ENCODE results near the gene LTB.

The LTB gene

GRCh38 chr6:31546339-31546957 is 35.8 kb downstream of the LTB start, which contains the start of gene ATP6V1G2:
ATP6V1G2 (minus strand) TSS chr6:31546608; CDS start chr6:31546559, 49 bp downstream.
- DNase-seq: peak; percentile 95

GRCh38 chr6:31545291-31545690 is 36.9 kb downstream of the LTB start:
- DNase-seq: no peak

- no peak for DNase-seq
Measured at GRCh38 chr6:31544676-31545075, 37.5 kb downstream of the LTB start.

DNA sequence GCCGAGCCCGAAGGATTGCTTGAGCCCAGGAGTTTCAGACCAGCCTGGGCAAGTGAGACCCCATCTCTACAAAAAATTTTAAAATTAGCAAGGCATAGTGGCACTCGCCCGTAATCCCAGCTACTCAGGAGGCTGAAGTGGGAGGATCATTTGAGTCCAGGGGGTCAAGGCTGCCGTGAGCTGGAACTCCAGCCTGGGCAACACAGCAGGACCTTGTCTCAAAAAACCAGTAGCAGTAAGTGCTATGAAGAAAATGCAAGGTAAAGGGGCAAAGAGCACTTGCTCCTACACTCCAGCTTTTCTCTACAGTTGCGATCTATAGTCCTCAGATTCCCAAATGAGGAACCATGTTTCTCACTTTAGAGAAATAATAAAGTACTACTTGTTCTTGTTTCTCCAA is 38.6 kb downstream of the LTB start:
- DNase-seq: no peak

- DNase-seq: peak; percentile 97
Measured at GRCh38 chr6:31541658-31542521, 40.3 kb downstream of the LTB start, which contains the start of gene DDX39B. DDX39B (minus strand) TSS chr6:31542003; CDS start chr6:31540532, 1,471 bp downstream.

DNA sequence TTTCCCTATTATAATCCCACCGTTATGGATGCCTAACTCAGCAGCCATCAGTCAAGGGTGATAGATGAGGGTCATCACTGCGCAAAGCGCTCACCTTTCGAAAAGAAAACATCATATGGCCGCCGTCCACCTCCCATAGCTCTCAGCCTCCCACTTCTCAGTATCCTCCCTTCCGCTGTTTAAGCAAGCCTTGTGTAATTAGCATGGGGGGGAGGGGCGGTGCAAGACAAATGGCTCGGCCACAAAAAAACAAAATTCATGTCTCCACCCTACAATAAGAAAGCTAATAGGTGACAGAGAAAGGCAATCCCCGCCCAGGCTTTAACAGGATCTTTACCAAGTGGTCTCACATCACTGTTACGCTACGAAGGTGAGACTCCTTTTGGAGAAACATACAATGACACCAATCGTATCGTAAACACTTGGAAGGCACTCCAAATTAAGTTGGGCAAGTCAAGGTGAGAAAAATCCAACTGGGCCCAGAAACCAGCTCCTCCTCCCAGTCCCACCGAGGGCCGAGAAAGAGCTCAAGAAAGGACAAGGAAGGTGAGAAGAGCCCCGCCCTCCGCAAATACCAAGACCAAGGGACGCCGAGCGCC is 41.1 kb downstream of the LTB start:
- DNase-seq: no peak

- no peak for DNase-seq
Measured at GRCh38 chr6:31540640-31541039, 41.6 kb downstream of the LTB start.

GRCh38 chr6:31538805-31539400 is 43.3 kb downstream of the LTB start:
- no peak for DNase-seq

- no peak for DNase-seq
Measured at GRCh38 chr6:31535538-31536324, 46.5 kb downstream of the LTB start.

DNA sequence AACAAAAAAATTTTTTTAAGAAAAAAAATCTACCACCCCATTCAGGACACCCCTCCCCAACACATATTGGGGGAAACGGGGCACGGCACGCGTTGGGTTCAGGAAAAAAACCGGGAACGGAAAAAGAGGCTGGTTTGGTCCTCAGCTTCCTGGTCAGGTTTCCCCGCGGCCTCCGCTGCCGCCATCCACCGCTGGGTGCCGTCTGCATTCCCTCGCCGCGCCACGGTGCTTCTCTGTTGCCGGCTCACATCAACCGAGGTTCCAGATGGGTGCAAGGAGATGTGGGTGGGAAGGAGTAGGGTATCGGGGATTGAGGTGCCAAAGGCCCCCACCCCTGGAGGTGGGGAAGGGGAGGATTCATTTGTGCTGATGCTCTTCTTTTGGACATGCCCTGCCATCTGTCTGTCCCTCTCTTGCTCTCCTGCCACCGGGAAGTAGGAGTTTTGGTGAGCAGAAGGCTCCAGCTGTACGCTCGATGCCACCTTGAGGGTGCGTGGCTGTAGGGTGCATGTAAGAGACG is 47.6 kb downstream of the LTB start:
- DNase-seq: no peak

DNA sequence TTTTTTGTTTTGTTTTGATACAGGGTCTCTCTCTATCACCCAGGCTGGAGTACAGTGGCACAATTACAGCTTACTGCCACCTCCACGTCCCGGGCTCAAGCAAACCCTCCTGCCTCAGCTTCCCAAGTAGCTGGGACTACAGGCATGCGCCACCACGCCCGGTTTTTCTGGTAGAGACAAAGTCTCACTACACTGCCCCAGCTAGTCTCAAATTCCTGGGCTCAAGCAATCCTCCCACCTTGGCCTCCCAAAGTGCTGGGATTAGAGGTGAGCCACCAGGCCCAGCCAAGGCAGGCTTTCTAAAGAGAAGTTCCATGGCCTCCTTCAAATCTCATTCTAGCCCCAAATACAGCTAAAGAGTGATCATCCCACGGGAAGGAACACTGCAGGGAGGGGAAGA is 48.2 kb downstream of the LTB start:
- DNase-seq: no peak

GRCh38 chr6:31533455-31533841 is 48.8 kb downstream of the LTB start:
- no peak for DNase-seq

DNA sequence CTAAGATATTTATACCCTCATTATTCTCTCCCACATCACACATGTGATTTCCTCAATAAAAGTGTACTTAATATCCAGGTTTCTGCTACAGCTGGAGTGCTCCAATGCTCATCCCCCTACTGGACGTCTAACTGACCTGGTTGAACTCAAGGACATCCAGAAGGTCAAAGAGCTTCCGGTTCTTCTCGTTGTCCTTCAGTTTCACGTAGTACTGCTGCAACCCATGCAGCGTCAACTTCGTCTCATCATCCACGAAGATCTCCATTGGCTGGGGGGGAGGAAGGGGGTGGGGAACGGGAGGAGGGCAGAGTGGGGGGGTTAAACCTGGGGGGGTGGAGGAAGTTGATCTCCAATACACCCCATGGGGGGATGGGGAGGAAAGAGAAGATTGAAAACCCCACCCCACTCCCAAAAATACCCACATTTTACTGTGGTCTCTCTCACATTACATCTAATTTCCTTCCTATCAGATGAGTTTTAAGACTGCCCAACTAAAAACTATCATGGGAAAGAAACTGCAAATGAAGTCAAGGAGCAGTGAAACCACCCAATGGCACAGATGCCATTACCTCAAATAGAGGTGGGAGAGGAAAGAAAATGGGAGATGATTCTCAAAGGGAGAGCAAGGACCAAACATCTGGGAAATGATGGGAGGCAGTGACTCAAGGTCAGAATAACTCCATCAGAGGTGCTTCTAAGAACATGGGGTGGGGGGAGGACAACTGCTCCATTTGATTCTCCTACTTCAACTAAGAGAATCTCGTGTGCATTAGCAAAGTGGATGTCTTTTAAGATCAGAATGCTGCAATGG is 49.4 kb downstream of the LTB start:
- no peak for DNase-seq

- no peak for DNase-seq
Measured at GRCh38 chr6:31531771-31532643, 50.2 kb downstream of the LTB start.

DNA sequence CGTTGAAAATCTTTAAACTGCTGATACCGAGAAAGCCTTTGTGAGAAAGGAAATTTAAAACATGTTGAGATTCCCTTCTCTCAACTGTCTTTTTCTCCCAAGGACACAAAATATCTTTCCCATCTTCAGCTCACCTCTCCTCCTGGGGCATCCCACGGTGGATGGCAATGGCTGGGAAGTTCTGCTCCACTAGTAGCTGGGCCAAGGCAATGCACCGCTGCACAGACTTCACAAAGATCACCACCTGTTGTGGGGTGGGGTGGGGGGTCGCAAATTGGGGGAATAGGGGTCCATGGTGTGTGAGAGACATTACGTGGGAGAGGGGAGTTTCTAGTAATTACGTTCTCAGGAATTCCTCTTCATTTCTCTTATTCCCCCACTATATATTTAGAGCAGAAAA is 51.1 kb downstream of the LTB start:
- no peak for DNase-seq

DNA sequence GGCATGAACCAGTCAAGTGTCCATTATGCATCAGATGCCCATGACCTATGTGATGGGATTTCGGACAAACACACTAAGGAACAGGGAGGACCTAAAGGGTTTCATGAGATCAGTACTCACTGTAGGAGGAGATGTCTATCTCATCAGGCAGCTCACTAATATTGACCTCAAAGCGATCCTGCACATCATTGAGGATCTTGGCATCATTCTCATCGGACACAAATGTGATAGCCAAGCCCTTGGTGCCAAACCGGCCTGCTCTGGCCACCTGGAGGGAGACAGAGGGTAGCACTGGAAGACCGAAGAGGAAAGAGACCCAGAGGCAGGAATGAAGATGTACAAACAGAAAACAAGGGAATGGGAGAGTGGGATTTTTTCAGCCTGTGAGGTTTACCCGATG is 51.6 kb downstream of the LTB start:
- no peak for DNase-seq

All from DMS153 (cell line).